ENCODE measurements around the gene GUK1.

DNA sequence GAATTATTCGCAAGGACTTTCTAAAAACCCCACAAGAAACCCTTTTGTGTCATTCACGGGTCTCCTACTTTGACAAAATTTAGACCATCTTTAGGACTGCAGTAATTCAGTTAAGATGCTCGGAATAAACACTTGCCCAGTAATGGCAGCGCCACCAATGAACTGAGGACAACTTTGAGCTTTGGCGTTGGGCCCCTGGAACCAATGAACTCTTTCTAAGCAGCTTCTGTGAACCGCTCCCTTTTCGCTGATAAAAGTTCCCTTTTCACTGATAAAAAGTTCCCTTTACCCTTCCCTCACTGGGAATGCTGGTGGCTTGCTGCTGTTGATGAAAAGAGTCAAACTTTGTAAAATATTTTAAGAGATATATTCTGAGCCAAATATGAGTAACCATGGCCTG lies 29.5 kb upstream of the GUK1 start:
- TF ChIP-seq, protein P1, sequence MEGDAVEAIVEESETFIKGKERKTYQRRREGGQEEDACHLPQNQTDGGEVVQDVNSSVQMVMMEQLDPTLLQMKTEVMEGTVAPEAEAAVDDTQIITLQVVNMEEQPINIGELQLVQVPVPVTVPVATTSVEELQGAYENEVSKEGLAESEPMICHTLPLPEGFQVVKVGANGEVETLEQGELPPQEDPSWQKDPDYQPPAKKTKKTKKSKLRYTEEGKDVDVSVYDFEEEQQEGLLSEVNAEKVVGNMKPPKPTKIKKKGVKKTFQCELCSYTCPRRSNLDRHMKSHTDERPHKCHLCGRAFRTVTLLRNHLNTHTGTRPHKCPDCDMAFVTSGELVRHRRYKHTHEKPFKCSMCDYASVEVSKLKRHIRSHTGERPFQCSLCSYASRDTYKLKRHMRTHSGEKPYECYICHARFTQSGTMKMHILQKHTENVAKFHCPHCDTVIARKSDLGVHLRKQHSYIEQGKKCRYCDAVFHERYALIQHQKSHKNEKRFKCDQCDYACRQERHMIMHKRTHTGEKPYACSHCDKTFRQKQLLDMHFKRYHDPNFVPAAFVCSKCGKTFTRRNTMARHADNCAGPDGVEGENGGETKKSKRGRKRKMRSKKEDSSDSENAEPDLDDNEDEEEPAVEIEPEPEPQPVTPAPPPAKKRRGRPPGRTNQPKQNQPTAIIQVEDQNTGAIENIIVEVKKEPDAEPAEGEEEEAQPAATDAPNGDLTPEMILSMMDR (conservative IDR thresholded peaks at IDR 0.05; ENCODE audit: low read length): no peak
- TF ChIP-seq EZH2phosphoT487 (IDR thresholded peaks at IDR 0.05; ENCODE audit: borderline replicate concordance): no peak

Data from Loucy (cell line).